Gastrocnemius medialis (tissue), 4 donors: ENCODE measurements around the gene KRT77. TPM values are rescaled to one million over a fixed set of nuclear protein-coding genes. Genes with fewer than 3 reads are reported as not detected.

Experiments used
- ATAC-seq, 2 donors: fragments of 150-250 bp; one replicate each; pipeline ENCODE4 v1.9.1; 2016
- DNase-seq, 2 donors: peaks; one replicate each; pipeline ENCODE4 v3.0.0-alpha.2; 2019
- H3K27ac ChIP-seq, 4 donors: fragments of 200-600 bp; sonication (generic); 1 replicate in 1 of 4; 2 replicates in 3 of 4; pipeline ENCODE4 v1.5.1; 2016 to 2018; ENCODE audit warnings: mild to moderate bottlenecking in 2 of 4, moderate library complexity in 1 of 4
- H3K27me3 ChIP-seq, 3 donors: fragments of 200-600 bp; sonication (generic) in 2 of 3; 1 replicate in 1 of 3; 2 replicates in 2 of 3; pipeline versions ENCODE4 v1.5.1 to v1.6.0; 2016 to 2019; ENCODE audit warnings: mild to moderate bottlenecking in 1 of 3, moderate library complexity in 1 of 3
- H3K36me3 ChIP-seq, 2 donors: fragments of 200-600 bp; sonication (generic) in 1 of 2; one replicate each; pipeline ENCODE4 v1.5.1; 2017 to 2018
- H3K4me1 ChIP-seq, 2 donors: fragments of 200-600 bp; sonication (generic) in 1 of 2; one replicate each; pipeline ENCODE4 v1.5.1; 2016 to 2017; ENCODE audit warnings: mild to moderate bottlenecking in 2 of 2
- H3K4me3 ChIP-seq, 4 donors: fragments of 200-600 bp; sonication (generic) in 3 of 4; 1 replicate in 1 of 4; 2 replicates in 3 of 4; pipeline ENCODE4 v1.5.1; 2016 to 2019; ENCODE audit warnings: mild to moderate bottlenecking in 2 of 4
- H3K9me3 ChIP-seq, 3 donors: fragments of 200-600 bp; sonication (generic) in 2 of 3; 1 replicate in 1 of 3; 2 replicates in 2 of 3; pipeline ENCODE4 v1.5.1; 2016 to 2019
- CTCF ChIP-seq, 5 experiments: fragments of 450-650 bp in 3 of 5; fragments of 200-600 bp in 2 of 5; sonication (generic) in 2 of 5; IDR thresholded peaks in 4 of 5; conservative IDR thresholded peaks in 1 of 5; 1 replicate in 4 of 5; 2 replicates in 1 of 5; pipeline ENCODE4 v1.5.1; 2016 to 2019; ENCODE audit warnings: antibody characterized with exemption in 5 of 5, mild to moderate bottlenecking in 3 of 5, moderate library complexity in 3 of 5
- POLR2A ChIP-seq, 2 donors: fragments of 450-650 bp; IDR thresholded peaks; one replicate each; pipeline ENCODE4 v1.6.1; 2017; ENCODE audit warnings: antibody characterized with exemption in 2 of 2, mild to moderate bottlenecking in 2 of 2, moderate library complexity in 2 of 2
- in situ Hi-C, 4 donors: fragments of 200-750 bp; cut with MboI; loops; one replicate each; pipeline versions ENCODE4 v1.15.0 to v1.8.0; 2017; ENCODE audit warnings: low sequenced_read_pairs in 4 of 4
- intact Hi-C: fragments of 100-400 bp; cut with DNase I; formaldehyde crosslinking; loops from one replicate; pipeline ENCODE4 v1.15.1; 2023; ENCODE audit warnings: low total_unique reads
- total RNA-seq, 4 donors: library from RNA; depleted of rRNA; stranded (reverse); fragments of >200 nt; gene quantifications; one replicate each; pipeline versions ENCODE4 v1.1.0 to v1.2.3, GENCODE V29; 2016

The KRT77 gene
- total RNA-seq, 4 donors from 2014 or later: not detected

GRCh38 chr12:52689936-52690335 lies 13.4 kb downstream of the KRT77 start:
- Histone ChIP-seq H3K4me3 (no peak overlapping the region), H3K27ac (no peak overlapping the region), H3K4me1 (peaks cover 0 to 7% of the 10 kb centered on the region in 2 donors), H3K27me3 (peaks cover 31 to 40% (median 36%) of the 10 kb centered on the region in 3 donors), H3K36me3 (no peaks in the 10 kb centered on the region), H3K9me3 (no peaks in the 10 kb centered on the region)
- TF ChIP-seq CTCF (IDR thresholded peaks at IDR 0.05 in 4 of 5, conservative IDR thresholded peaks at IDR 0.05 in 1 of 5) (no peak), POLR2A (IDR thresholded peaks at IDR 0.05) (no peak)
- DNase-seq (no peak), ATAC-seq (no peak)
- intact Hi-C loops (no loop called here), in situ Hi-C loops (no loop called here)

GRCh38 chr12:52689239-52689638 lies 14.1 kb downstream of the KRT77 start:
- Histone ChIP-seq H3K27me3 (peaks cover 31 to 40% (median 36%) of the 10 kb centered on the region in 3 donors), H3K4me3 (no peak overlapping the region), H3K4me1 (peaks cover 0 to 7% of the 10 kb centered on the region in 2 donors), H3K9me3 (no peaks in the 10 kb centered on the region), H3K27ac (no peak overlapping the region), H3K36me3 (no peaks in the 10 kb centered on the region)
- in situ Hi-C loops (no loop called here), intact Hi-C loops (no loop called here)
- ATAC-seq: no peak
- no peak for DNase-seq
- TF ChIP-seq CTCF (IDR thresholded peaks at IDR 0.05 in 4 of 5, conservative IDR thresholded peaks at IDR 0.05 in 1 of 5) (no peak), POLR2A (IDR thresholded peaks at IDR 0.05) (no peak)

GRCh38 chr12:52688481-52688880 lies 14.8 kb downstream of the KRT77 start:
- in situ Hi-C loops: no loop called here
- Histone ChIP-seq H3K27ac (no peak overlapping the region), H3K27me3 (peaks cover 31 to 40% (median 36%) of the 10 kb centered on the region in 3 donors), H3K4me3 (no peak overlapping the region), H3K36me3 (no peaks in the 10 kb centered on the region), H3K4me1 (peaks cover 0 to 7% of the 10 kb centered on the region in 2 donors), H3K9me3 (no peaks in the 10 kb centered on the region)
- ATAC-seq (no peak), DNase-seq (no peak)
- intact Hi-C loops: no loop called here
- no peak for TF ChIP-seq CTCF (IDR thresholded peaks at IDR 0.05 in 4 of 5, conservative IDR thresholded peaks at IDR 0.05 in 1 of 5)
- no peak for TF ChIP-seq POLR2A (IDR thresholded peaks at IDR 0.05)

- H3K27ac ChIP-seq: no peak overlapping the region
- no peaks in the 10 kb centered on the region for H3K9me3 ChIP-seq
- peaks cover 0 to 7% of the 10 kb centered on the region in 2 donors for H3K4me1 ChIP-seq
- no peaks in the 10 kb centered on the region for H3K36me3 ChIP-seq
- H3K4me3 ChIP-seq: no peak overlapping the region
- TF ChIP-seq CTCF (IDR thresholded peaks at IDR 0.05 in 4 of 5, conservative IDR thresholded peaks at IDR 0.05 in 1 of 5) (no peak), POLR2A (IDR thresholded peaks at IDR 0.05) (no peak)
- H3K27me3 ChIP-seq: peaks cover 31 to 36% (median 35%) of the 10 kb centered on the region in 3 donors
- intact Hi-C loops (no loop called here), in situ Hi-C loops (no loop called here)
- no peak for DNase-seq
- no peak for ATAC-seq
Observed at GRCh38 chr12:52687497-52688385, 15.6 kb downstream of the KRT77 start.
